HCT116 (cell line): ENCODE measurements around the gene IRAK1BP1. TPM values are rescaled to one million over a fixed set of nuclear protein-coding genes. Genes with fewer than 3 reads are reported as not detected.

Experiments
- ATAC-seq: fragments of 200-7000 bp; cut with Tn5 transposase; 2 replicates; pipeline ENCODE4 v1.9.1; 2020; ENCODE audit warnings: mild to moderate bottlenecking, moderate library complexity
- BruUV-seq: library from RNA; stranded (reverse); fragments of 400-500 nt; replicated peaks from 2 replicates; lab custom pipeline; 2021; lab: Mats Ljungman, UMichigan
- CTCF ChIA-PET: fragments of 300-600 bp; sonication (Branson Sonifier 250); formaldehyde crosslinking; loops from one replicate; lab custom pipeline; 2021; ENCODE audit warnings: antibody characterized with exemption; lab: Charles Lee
- POLR2A ChIA-PET: fragments of 300-600, 350-600 bp; sonication (Branson Sonifier 250); formaldehyde crosslinking; loops from one replicate; lab custom pipeline; 2021; ENCODE audit warnings: antibody characterized with exemption; lab: Charles Lee
- RAD21 ChIA-PET, 2 experiments: fragments of 300-600 bp; sonication (Branson Sonifier 250); formaldehyde crosslinking; loops; one replicate each; lab custom pipeline; 2023; ENCODE audit warnings: low total read pairs in 2 of 2; ENCODE audit not compliant: uncharacterized antibody in 2 of 2, unreplicated experiment in 2 of 2, low non-redundant PET in 1 of 2; lab: Charles Lee
- DNase-seq: peaks from one replicate; pipeline ENCODE4 v3.0.0-alpha.2; 2010; ENCODE audit warnings: low read depth, low spot score
- H2AFZ ChIP-seq: fragments of 200-600 bp; shearing (Covaris generic), sonication (generic); 2 replicates; pipeline ENCODE4 v1.6.1; 2017; ENCODE audit warnings: low read depth, mixed run types, mixed read lengths, antibody characterized with exemption, low read length; ENCODE audit not compliant: poor library complexity, severe bottlenecking
- H3K27ac ChIP-seq: 2 replicates; pipeline ENCODE4 v1.5.1; 2012; ENCODE audit warnings: low read depth, low read length
- H3K27me3 ChIP-seq: fragments of 200-600 bp; sonication (generic); 2 replicates; pipeline ENCODE4 v1.6.1; 2016; ENCODE audit warnings: mixed run types, low read length, mixed read lengths; ENCODE audit not compliant: insufficient read depth
- H3K36me3 ChIP-seq, 2 experiments: fragments of 200-500 bp in 1 of 2; fragments of 200-600 bp in 1 of 2; sonication (Bioruptor generic) in 1 of 2; sonication (generic) in 1 of 2; 2 replicates each; pipeline versions ENCODE4 v1.5.1 to v1.6.1; 2014 to 2016; ENCODE audit warnings: low read length in 2 of 2, inconsistent platforms in 1 of 2, mixed read lengths in 1 of 2, mixed run types in 1 of 2; ENCODE audit not compliant: insufficient read depth in 2 of 2, control insufficient read depth in 1 of 2
- H3K4me1 ChIP-seq, 2 experiments: fragments of 200-600 bp in 1 of 2; sonication (generic) in 1 of 2; 2 replicates each; pipeline versions ENCODE4 v1.5.1 to v1.6.1; 2012 to 2017; ENCODE audit warnings: low read length in 2 of 2, inconsistent platforms in 1 of 2, mild to moderate bottlenecking in 1 of 2, mixed read lengths in 1 of 2, mixed run types in 1 of 2, moderate library complexity in 1 of 2; ENCODE audit not compliant: insufficient read depth in 2 of 2, control insufficient read depth in 1 of 2
- H3K4me2 ChIP-seq: fragments of 200-600 bp; sonication (generic); 2 replicates; pipeline ENCODE4 v1.6.1; 2017; ENCODE audit warnings: mixed run types, low read length, mixed read lengths
- H3K4me3 ChIP-seq, 2 experiments: fragments of 200-600 bp in 1 of 2; sonication (generic) in 1 of 2; replicated peaks in 1 of 2; 2 replicates each; pipeline ENCODE4 v1.5.1; 2011 to 2016; ENCODE audit warnings: low read length in 2 of 2, control low read depth in 1 of 2, low read depth in 1 of 2, mild to moderate bottlenecking in 1 of 2, mixed read lengths in 1 of 2, mixed run types in 1 of 2
- H3K79me2 ChIP-seq: fragments of 200-600 bp; sonication (generic); 2 replicates; pipeline ENCODE4 v1.6.1; 2017; ENCODE audit warnings: mild to moderate bottlenecking, mixed run types, low read length, moderate library complexity, mixed read lengths; ENCODE audit not compliant: insufficient read depth
- H3K9ac ChIP-seq: fragments of 200-600 bp; sonication (generic); 2 replicates; pipeline ENCODE4 v1.6.1; 2016; ENCODE audit warnings: low read length, mixed read lengths
- H3K9me2 ChIP-seq: fragments of 200-600 bp; sonication (generic), shearing (Covaris generic); 2 replicates; pipeline ENCODE4 v1.6.1; 2017; ENCODE audit warnings: mixed run types, mild to moderate bottlenecking, moderate library complexity; ENCODE audit not compliant: insufficient read depth
- H3K9me3 ChIP-seq, 2 experiments: fragments of 200-500 bp in 1 of 2; fragments of 200-600 bp in 1 of 2; sonication (Bioruptor generic) in 1 of 2; sonication (generic) in 1 of 2; 2 replicates each; pipeline ENCODE4 v1.6.1; 2014 to 2017; ENCODE audit warnings: low read length in 2 of 2, mixed read lengths in 2 of 2, inconsistent platforms in 1 of 2, low read depth in 1 of 2, mild to moderate bottlenecking in 1 of 2, mixed run types in 1 of 2, moderate library complexity in 1 of 2; ENCODE audit not compliant: control insufficient read depth in 1 of 2, insufficient read depth in 1 of 2
- H4K20me1 ChIP-seq: fragments of 200-600 bp; sonication (generic), shearing (Covaris generic); 2 replicates; pipeline ENCODE4 v1.6.1; 2017; ENCODE audit warnings: mixed run types, mild to moderate bottlenecking, moderate library complexity; ENCODE audit not compliant: insufficient read depth
- CBX3 ChIP-seq: IDR thresholded peaks from 2 replicates; pipeline ENCODE4 v1.6.1; 2012; ENCODE audit warnings: low read depth
- CEBPB ChIP-seq: IDR thresholded peaks from 2 replicates; pipeline ENCODE4 v1.6.1; 2012; ENCODE audit warnings: low read depth
- EGR1 ChIP-seq: IDR thresholded peaks from 2 replicates; pipeline ENCODE4 v1.6.1; 2012; ENCODE audit warnings: low read depth
- ELF1 ChIP-seq: IDR thresholded peaks from 2 replicates; pipeline ENCODE4 v1.6.1; 2012; ENCODE audit warnings: low read depth, borderline replicate concordance
- EZH2phosphoT487 ChIP-seq: fragments of 200-600 bp; IDR thresholded peaks from 2 replicates; pipeline ENCODE4 v1.6.1; 2018; ENCODE audit warnings: antibody characterized with exemption, borderline replicate concordance
- JUND ChIP-seq: IDR thresholded peaks from 2 replicates; pipeline ENCODE4 v1.6.1; 2012
- POLR2AphosphoS5 ChIP-seq: IDR thresholded peaks from 2 replicates; pipeline ENCODE4 v1.6.1; 2011; ENCODE audit warnings: mild to moderate bottlenecking, low read depth, low read length, moderate library complexity
- RAD21 ChIP-seq: IDR thresholded peaks from 2 replicates; pipeline ENCODE4 v1.6.1; 2012; ENCODE audit warnings: low read depth, mild to moderate bottlenecking
- SIN3A ChIP-seq: IDR thresholded peaks from 2 replicates; pipeline ENCODE4 v1.6.1; 2012; ENCODE audit warnings: low read depth
- SRF ChIP-seq: IDR thresholded peaks from 2 replicates; pipeline ENCODE4 v1.6.1; 2012; ENCODE audit warnings: low read depth
- TCF7L2 ChIP-seq: IDR thresholded peaks from 2 replicates; pipeline ENCODE4 v1.7.0; 2011; ENCODE audit warnings: borderline replicate concordance, inconsistent platforms; ENCODE audit not compliant: insufficient read depth, insufficient read length; ENCODE audit errors: extremely low read depth
- YY1 ChIP-seq: IDR thresholded peaks from 2 replicates; pipeline ENCODE4 v1.6.1; 2011; ENCODE audit warnings: low read length, low read depth, moderate library complexity, mild to moderate bottlenecking; ENCODE audit not compliant: insufficient replicate concordance; ENCODE audit errors: extremely low read depth
- ZFX ChIP-seq: fragments of 450-650 bp; IDR thresholded peaks from 2 replicates; pipeline ENCODE4 v1.6.1; 2017
- ZNF274 ChIP-seq: fragments of 200-500 bp; sonication (Bioruptor generic); IDR thresholded peaks from 2 replicates; pipeline ENCODE4 v1.6.1; 2014; ENCODE audit warnings: mild to moderate bottlenecking, low read depth, low read length, inconsistent platforms
- intact Hi-C: fragments of 100-400 bp; cut with micrococcal nuclease; formaldehyde crosslinking; loops from 2 replicates; pipeline ENCODE4 v1.10.0; 2022
- total RNA-seq: library from RNA; stranded (reverse); gene quantifications from one replicate; pipeline ENCODE4 v1.2.1, GENCODE V29; 2021; ENCODE audit not compliant: unreplicated experiment
- TF ChIP-seq, protein P1 (sequence below), 3 experiments: fragments of 200-600 bp in 1 of 3; sonication (generic) in 1 of 3; IDR thresholded peaks in 2 of 3; conservative IDR thresholded peaks in 1 of 3; 2 replicates each; pipeline ENCODE4 v1.5.1; 2012 to 2017; ENCODE audit warnings: low read depth in 2 of 3, low read length in 2 of 3, antibody characterized with exemption in 1 of 3, borderline replicate concordance in 1 of 3, control low read depth in 1 of 3, mild to moderate bottlenecking in 1 of 3, mixed read lengths in 1 of 3, mixed run types in 1 of 3, moderate library complexity in 1 of 3; ENCODE audit not compliant: insufficient read depth in 1 of 3
- TF ChIP-seq, protein P2 (sequence below): IDR thresholded peaks from 2 replicates; pipeline ENCODE4 v1.6.1; 2012
- TF ChIP-seq, protein P3 (sequence below): IDR thresholded peaks from 2 replicates; pipeline ENCODE4 v1.6.1; 2011; ENCODE audit warnings: mild to moderate bottlenecking, low read length, moderate library complexity; ENCODE audit not compliant: insufficient replicate concordance; ENCODE audit errors: extremely low read depth
- TF ChIP-seq, protein P4 (sequence below): IDR thresholded peaks from 2 replicates; pipeline ENCODE4 v1.6.1; 2012

The IRAK1BP1 gene
- total RNA-seq, 1 experiment from 2014 or later, result 5.4 TPM

DNA sequence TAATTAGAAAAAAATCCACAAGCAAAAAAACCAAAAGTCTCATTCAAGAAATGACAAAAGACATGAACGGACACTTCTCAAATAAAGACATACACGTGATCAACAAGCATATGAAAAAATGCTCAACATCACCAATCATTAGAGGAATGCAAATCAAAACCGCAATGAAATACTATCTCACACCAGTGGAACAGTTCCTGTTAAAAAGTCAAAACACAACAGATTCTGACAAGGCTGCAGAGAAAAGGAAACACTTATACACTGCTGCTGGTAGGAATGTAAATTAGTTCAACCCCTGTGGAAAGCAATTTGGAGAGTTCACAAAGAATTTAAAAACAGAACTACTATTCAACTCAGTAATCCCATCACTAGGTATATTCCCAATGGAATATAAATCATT, 58.0 kb downstream of the IRAK1BP1 start:
- no peaks in the 10 kb centered on the region for H3K9me3 ChIP-seq
- no peaks in the 10 kb centered on the region for H4K20me1 ChIP-seq
- intact Hi-C loops, result no loop called here
- no peaks in the 10 kb centered on the region for H3K79me2 ChIP-seq
- H3K36me3 ChIP-seq, result no peaks in the 10 kb centered on the region
- ChIA-PET POLR2A (no interaction called here), CTCF (no interaction called here), RAD21 (no interaction called here)
- no peak overlapping the region for H3K4me2 ChIP-seq
- no peak for TF ChIP-seq JUND
- TF ChIP-seq, protein P1, sequence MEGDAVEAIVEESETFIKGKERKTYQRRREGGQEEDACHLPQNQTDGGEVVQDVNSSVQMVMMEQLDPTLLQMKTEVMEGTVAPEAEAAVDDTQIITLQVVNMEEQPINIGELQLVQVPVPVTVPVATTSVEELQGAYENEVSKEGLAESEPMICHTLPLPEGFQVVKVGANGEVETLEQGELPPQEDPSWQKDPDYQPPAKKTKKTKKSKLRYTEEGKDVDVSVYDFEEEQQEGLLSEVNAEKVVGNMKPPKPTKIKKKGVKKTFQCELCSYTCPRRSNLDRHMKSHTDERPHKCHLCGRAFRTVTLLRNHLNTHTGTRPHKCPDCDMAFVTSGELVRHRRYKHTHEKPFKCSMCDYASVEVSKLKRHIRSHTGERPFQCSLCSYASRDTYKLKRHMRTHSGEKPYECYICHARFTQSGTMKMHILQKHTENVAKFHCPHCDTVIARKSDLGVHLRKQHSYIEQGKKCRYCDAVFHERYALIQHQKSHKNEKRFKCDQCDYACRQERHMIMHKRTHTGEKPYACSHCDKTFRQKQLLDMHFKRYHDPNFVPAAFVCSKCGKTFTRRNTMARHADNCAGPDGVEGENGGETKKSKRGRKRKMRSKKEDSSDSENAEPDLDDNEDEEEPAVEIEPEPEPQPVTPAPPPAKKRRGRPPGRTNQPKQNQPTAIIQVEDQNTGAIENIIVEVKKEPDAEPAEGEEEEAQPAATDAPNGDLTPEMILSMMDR (IDR thresholded peaks at IDR 0.05 in 2 of 3, conservative IDR thresholded peaks at IDR 0.05 in 1 of 3; ENCODE audit: borderline replicate concordance in 1 of 3, insufficient read depth in 1 of 3, low read depth in 2 of 3, low read length in 2 of 3), result no peak
- no peak for TF ChIP-seq CBX3
- TF ChIP-seq, protein P2, sequence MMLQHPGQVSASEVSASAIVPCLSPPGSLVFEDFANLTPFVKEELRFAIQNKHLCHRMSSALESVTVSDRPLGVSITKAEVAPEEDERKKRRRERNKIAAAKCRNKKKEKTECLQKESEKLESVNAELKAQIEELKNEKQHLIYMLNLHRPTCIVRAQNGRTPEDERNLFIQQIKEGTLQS, result no peak
- no peak for TF ChIP-seq ZNF274
- no peak for TF ChIP-seq POLR2AphosphoS5
- TF ChIP-seq EZH2phosphoT487, result no peak
- no peak for TF ChIP-seq ZFX
- no peak for TF ChIP-seq SRF
- no peak for TF ChIP-seq TCF7L2
- TF ChIP-seq RAD21, result no peak
- TF ChIP-seq, protein P3, sequence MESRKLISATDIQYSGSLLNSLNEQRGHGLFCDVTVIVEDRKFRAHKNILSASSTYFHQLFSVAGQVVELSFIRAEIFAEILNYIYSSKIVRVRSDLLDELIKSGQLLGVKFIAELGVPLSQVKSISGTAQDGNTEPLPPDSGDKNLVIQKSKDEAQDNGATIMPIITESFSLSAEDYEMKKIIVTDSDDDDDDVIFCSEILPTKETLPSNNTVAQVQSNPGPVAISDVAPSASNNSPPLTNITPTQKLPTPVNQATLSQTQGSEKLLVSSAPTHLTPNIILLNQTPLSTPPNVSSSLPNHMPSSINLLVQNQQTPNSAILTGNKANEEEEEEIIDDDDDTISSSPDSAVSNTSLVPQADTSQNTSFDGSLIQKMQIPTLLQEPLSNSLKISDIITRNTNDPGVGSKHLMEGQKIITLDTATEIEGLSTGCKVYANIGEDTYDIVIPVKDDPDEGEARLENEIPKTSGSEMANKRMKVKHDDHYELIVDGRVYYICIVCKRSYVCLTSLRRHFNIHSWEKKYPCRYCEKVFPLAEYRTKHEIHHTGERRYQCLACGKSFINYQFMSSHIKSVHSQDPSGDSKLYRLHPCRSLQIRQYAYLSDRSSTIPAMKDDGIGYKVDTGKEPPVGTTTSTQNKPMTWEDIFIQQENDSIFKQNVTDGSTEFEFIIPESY, result no peak
- TF ChIP-seq, protein P4, sequence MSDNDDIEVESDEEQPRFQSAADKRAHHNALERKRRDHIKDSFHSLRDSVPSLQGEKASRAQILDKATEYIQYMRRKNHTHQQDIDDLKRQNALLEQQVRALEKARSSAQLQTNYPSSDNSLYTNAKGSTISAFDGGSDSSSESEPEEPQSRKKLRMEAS, result no peak
- no peak for TF ChIP-seq EGR1
- TF ChIP-seq YY1, result no peak
- TF ChIP-seq ELF1, result no peak
- TF ChIP-seq SIN3A, result no peak
- no peak for TF ChIP-seq CEBPB
- H2AFZ ChIP-seq, result no peak overlapping the region
- no peak for DNase-seq
- no TSS peak for BruUV-seq
- H3K9me2 ChIP-seq, result no peaks in the 10 kb centered on the region
- no peak overlapping the region for H3K27ac ChIP-seq
- H3K27me3 ChIP-seq, result no peaks in the 10 kb centered on the region
- no peak overlapping the region for H3K9ac ChIP-seq
- no peak overlapping the region for H3K4me3 ChIP-seq
- no peaks in the 10 kb centered on the region for H3K4me1 ChIP-seq
- no peak for ATAC-seq
